DMS79 (cell line): ENCODE results near the gene TUBB1.
"Not testable (repeated sequence)": the region's sequence is repeated elsewhere in the genome, so short reads cannot be mapped to it uniquely, and the experiment has no call there.

Source experiments
- DNase-seq: peaks from one replicate; lab custom pipeline; 2025; lab: John Stamatoyannopoulos, UW

TUBB1 gene

DNA sequence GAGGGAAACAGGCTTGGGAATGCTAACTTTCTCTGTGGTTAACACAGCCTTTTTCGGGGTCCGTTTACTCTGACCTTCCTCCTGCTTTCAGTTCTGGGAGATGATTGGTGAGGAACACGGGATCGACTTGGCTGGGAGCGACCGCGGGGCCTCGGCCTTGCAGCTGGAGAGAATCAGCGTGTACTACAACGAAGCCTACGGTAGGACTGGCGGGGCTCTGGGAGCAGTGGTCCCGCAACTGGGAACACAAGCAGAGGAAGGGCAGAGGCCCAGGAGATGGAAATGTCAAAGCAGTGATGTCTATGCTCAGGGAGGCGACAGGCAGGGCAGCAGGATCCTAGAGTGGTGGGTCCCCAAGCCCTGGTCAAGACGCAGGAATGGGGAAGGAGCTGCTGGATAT is 3.5 kb downstream of the TUBB1 start:
- DNase-seq: no peak

DNA sequence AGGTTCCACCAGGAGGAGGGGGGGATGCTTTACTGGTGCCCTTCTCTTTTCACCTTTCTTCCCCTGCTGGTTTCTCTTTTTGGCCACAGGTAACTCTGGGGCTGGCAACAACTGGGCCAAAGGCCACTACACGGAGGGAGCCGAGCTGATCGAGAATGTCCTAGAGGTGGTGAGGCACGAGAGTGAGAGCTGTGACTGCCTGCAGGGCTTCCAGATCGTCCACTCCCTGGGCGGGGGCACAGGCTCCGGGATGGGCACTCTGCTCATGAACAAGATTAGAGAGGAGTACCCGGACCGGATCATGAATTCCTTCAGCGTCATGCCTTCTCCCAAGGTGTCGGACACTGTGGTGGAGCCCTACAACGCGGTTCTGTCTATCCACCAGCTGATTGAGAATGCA is 4.4 kb downstream of the TUBB1 start:
- DNase-seq: no peak

DNA sequence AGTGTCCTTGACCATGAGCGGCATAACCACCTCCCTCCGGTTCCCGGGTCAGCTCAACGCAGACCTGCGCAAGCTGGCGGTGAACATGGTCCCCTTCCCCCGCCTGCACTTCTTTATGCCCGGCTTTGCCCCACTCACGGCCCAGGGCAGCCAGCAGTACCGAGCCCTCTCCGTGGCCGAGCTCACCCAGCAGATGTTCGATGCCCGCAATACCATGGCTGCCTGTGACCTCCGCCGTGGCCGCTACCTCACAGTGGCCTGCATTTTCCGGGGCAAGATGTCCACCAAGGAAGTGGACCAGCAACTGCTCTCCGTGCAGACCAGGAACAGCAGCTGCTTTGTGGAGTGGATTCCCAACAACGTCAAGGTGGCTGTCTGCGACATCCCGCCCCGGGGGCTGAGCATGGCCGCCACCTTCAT is 4.9 kb downstream of the TUBB1 start:
- no peak for DNase-seq

DNA sequence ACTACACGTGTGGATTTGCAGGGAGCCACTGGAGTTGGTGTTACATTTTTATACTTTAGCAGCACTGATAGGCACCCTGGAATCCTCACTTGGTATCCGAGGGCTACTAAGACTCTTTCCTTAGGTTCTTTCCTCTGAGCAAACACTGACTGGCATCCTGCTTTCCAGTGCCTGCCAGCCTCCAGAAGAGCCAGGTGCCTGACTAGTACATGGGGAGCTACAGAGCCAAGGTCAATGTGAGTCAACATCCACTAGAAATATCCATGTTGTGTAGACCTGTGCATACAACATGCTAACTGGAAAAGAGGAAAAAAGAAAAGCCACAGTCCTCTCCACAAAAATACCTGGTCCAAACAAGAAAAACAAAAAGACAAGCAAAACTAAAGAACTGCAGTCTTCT is 5.9 kb downstream of the TUBB1 start:
- no peak for DNase-seq

DNA sequence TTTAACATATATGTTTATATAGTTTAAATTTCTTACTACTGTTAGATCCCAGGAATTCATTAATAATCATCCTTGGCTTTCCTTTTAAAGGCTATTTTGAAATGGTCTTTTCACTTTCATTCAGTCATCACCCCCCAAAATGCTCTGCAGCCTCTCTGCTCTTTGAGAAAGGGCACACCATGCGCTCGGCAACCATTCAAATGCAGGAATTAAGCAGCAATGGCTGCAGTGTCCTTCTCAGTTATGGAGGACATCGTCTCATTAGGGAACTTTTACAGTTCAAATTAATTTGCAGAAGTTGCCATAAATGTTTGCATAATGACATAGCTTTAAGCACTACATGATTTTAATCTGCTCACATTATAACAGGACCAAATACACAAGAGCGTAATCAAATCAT is 6.3 kb downstream of the TUBB1 start:
- no peak for DNase-seq

DNA sequence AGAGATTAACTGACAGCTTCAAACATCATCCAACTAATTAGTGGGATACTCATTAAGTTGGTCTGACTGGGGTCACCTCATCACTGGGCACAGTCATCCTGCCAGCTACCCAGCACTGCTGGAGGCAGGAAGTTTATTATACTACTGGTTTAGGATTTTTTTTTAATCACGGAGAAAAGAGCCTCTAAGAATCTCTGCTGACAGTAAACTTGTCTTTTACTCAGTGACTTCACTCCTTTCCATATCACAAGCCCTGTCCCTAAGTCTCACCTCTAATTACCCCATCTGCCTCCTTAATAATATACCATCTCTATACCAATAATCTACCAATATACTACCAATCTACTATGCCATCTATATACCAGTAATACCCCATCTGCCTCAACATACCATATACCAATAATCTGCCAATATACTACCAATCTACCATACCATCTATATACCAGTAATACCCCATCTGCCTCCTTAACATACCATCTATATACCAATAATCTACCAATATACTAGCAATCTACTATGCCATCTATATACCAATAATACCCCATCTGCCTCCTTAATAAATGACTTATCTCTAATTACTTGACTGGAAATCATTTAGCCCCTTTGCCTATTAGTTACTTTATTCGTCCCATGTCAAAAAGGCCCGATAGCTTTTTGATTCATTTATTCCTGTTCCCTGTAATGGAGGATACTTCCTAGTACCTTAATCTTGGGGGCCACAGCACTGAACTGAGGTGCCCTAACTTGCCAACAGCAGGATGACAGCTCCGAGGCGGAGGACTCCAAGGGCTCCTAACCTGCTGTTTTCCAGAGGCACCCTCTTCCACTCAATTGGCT is 7.9 kb downstream of the TUBB1 start:
- no peak for DNase-seq

DNA sequence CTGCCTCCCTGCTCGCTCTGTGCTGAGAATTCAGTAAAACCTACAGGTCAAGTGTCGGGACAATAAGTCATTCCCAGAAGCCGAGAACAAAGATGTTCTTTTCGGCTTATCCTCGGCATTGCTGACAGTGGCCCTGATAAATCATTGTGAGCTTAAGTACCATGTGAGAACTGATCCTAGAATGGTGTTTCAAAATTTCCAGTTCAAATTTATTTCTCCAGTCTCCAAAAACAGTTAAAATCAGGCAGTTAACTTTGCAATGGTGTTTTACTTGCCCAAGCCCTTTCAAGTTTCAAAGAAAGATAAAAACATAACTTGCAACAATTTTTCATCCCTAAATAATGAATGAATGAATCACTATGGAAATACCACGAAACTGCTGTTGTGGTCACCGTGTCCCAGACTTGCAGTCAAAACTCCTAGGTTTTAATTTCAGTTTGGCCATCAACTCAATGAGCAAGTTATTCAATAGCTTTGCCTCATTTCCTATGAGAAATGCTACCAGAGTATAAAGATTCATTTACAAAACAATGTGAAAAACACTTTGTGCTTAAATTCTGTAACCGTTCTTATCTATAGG is 8.6 kb downstream of the TUBB1 start:
- no peak for DNase-seq

DNA sequence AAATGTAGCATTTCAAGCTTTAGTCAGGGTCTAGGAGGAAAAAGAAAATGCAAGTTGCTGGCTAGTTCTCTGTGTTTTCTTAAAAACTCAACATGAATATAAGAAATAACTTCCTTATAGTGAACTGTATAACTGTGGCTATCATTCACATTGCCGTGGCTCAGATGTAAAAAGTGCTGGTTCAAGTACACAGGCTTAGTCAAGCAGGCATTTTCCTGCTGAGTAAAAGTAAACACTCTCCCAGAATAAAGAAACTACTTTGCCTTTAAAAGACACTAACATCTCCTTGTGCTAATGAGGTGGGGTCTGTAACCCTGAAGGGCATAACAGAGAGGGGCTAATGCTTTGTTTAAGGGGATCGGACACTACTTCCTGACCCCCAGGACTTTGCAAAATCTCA is 9.6 kb downstream of the TUBB1 start:
- no peak for DNase-seq

DNA sequence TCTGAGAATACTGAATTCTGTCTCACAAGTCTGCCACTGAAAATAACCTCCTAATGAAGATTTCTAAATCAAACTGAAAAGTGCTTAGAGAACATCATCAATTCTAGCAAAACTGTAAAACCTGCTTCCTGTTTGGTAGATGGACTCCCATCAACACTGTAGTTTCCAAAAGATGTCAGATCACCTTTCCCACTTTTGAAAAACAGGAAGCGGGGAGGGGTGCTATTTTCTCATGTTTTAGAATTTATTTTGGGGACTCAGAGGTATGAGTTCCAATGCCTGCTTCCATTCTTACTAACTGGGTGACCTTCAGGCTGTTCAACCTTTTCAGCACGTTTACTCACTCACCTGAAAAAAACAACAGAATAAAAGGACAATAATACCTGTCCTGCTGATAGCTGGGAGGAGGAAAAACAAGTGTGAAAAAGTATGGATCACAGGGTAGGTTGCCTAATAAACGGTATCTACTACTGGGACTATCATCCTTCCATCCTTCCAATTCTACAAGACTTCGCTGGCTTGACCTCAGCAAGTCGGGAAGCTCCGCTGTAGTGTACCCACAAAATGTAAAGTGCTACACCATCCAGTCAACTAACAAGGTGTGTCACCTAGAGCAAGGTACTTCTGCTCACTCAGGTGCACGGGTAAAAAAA is 11.8 kb downstream of the TUBB1 start:
- DNase-seq: no peak

DNA sequence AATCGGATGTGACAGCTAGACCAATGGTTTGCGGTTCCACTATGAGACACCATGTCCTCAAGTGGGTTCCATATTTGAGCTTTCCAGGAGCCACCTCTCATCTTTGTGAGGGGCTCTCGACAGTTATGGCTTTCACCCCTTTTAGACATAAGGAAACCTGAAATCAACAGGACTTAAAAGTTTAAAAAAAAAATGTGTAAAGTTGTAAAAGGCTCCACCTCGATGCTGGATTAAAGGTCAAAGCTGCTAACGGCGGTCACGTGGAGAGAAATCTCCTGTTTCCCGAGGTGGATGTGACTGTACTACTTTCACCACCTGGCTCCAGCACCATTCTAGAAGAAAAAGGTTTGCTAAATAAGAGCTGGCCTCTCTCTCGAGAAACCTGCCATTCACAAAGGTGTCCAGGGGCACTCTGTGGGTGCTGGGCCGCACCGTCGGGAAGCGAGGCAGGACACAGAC is 12.4 kb downstream of the TUBB1 start:
- no peak for DNase-seq

DNA sequence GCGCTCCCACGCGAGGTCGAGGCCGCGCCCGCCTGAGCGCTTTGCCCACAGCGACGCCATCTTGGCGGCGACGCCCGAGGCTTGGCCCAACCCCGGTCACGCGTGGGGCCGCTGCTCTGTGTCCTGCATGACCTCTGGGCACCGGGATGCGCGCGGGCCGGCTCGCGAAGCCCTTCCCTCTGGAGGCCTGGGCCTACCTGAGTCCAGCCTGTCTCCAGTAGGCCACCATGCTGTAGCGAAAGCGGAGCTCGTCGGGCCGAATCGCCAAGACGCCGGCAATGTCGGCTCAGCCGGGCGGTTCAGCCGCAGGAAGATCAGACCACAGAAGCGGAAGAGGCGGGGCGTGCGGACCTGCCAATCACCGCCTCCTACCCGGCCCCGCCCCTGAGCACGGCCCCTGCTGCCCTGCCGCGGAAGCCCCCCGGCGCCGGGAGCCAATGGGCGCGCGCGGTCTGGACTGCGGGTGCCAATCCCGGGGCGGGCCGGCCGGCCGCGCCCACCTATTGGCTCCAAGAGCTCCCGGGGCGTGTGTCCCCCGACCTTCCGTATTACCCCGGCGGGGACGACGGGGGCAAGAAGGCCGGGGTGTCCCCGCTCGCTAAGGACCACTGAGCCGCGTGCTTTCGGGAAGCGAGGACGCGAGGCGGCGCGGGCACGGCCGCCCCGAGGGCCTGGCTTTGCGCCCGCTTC is 12.9 kb downstream of the TUBB1 start, which contains the start of gene ATP5F1E:
Gene ATP5F1E, minus strand, starts transcription at position 313 of the 690 bp plus-strand sequence. Its CDS starts 84 bp downstream, at position 229.
- peak; percentile 62 for DNase-seq

DNA sequence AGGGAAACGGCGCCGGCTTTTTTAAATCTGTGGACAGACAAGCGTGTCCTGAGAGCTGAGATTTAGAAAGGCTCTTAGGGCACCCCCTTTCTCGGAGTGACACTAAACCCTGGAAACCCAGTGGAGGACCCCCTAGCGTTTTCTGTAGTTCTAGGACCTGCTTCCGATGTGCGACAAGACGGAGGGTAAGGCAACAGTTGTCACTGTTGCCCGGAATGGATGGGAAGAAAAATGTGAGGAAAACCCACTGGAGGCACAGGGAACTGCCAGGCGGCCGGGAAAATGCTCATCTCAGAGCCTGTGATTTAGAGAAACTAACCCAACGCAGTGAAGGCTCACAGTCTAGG is 13.5 kb downstream of the TUBB1 start:
- DNase-seq: no peak

DNA sequence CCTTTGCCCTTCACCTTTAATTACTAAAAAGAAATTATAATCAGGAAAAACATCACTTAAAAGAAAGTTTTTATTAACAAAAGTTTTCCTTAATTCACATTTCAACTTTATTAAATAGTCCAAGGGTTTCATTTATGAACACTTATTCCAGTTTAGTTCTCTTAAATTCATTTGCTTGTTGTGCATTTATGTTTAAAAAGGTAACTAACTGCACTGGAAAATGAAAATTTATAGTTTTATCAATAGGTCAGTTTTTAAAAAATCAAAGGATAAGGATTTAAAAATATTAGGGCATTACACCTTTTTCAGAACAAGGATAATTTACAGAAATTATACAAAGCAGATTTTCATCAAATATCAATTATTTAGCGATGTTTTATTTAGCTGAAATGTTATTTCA is 13.9 kb downstream of the TUBB1 start:
- no peak for DNase-seq

DNA sequence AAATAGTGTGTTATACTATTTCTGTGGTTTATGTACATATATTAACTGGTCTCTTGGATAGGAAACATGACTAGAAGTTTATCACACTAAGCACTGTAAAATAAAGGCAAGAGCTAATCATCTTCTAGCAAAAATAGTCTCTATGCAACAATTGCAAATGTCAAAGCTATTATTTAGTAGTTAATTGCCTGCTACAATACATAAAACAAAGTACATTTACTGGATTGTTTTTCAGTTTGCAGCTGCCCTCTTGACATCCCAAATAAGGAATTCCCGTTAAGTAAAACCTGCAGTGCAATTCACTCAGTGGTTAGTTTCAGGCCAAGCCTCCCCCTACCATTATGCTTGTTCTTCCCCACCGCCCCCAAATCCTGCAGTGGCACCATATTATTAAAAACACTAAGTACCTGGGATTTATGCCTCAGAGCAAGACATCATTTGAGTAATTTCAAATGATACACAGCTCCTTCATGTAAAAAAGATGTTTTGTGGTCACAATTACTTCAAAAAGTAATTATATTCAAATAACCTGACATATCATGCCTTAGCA is 14.5 kb downstream of the TUBB1 start:
- DNase-seq: no peak

DNA sequence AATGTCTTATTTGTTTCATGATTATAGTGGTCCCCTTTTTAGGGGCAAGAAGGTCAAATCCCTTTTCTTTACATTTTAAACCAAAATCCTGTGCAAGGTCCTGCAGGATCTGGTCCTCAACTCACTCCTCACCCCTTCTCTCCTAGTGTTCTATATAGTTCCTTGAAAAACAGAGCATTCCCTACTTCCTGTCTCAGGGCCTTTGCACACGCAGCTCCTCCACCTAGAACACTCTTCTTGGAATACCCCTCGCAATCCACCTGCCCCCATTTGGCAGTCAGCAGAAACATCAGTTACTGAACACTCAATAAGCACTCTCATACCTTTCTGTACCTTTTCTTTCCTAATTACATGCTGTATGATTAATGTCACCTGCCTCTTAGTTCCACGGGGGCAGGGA is 16.2 kb downstream of the TUBB1 start:
- no peak for DNase-seq

DNA sequence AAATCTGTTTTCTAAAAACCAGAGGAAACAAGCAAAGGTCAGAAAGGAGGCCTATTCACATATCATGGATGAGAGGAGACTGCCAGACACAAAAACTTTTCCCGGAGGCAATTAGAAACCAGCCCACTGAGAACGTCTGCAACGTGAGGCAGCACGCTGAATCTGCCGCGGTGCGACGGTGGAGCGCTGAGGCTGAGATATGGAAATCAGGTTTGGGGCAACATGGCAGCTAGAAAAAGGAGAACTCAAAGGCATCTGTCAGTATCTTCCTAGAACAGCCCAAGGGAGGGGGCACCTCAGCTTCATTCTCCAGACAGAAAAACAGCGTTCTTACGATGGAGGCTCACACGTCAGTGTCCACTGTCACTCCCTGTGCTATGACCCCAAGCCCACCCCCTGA is 18.2 kb downstream of the TUBB1 start:
- DNase-seq: no peak

DNA sequence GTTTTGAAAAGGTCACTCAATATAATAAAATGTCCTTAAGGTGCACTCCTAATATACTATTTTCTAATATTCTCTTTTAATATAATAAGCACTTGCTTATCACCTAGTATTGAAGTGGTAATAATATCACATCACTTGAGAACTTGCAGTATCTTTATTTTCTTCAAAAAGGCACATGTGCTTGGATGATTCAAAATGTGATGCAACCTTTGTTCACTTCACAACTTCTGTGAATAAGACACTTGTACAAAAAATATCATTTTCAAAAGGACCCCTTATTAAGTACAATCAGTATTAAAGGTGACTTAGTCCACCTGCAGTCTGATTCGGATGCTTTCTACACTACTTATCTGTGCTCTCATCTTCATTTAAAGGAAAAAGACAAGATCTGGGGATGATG is 20.0 kb downstream of the TUBB1 start:
- DNase-seq: no peak

DNA sequence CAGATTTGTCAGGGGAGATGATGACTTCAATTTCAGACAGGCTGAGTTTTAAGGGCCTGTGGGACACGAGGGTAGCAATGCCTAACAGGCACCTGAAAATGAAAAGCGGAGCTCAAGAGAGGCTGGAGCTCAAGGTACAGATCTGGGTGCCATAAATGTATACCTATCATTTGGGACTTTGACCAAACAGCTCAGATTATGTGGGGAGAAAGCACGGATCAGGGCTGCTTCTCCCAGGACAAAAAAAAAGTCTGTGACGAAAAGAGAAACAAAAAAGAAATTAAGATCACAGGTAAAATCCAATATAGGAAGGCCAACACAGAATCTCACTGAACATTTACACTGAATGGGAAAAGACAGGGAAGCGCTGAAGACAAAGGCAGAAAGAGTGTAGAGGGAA is 21.4 kb downstream of the TUBB1 start:
- DNase-seq: no peak

DNA sequence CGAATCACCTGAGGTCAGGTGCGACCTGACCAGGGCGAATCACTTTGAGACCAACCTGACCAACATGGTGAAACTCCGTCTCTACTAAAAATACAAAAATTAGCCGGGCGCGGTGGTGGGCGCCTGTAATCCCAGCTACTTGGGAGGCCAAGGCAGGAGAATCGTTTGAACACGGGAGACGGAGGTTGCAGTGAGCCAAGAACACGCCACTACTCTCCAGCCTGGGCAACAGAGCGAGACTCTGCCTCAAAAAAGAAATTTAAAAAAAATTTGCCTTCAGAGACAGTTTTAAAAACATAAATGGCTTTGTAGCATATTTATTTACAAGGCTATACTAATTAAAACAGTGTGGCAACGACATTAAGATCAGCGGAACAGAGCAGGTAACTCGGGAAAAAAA is 22.3 kb downstream of the TUBB1 start:
- DNase-seq: not testable (repeated sequence)

DNA sequence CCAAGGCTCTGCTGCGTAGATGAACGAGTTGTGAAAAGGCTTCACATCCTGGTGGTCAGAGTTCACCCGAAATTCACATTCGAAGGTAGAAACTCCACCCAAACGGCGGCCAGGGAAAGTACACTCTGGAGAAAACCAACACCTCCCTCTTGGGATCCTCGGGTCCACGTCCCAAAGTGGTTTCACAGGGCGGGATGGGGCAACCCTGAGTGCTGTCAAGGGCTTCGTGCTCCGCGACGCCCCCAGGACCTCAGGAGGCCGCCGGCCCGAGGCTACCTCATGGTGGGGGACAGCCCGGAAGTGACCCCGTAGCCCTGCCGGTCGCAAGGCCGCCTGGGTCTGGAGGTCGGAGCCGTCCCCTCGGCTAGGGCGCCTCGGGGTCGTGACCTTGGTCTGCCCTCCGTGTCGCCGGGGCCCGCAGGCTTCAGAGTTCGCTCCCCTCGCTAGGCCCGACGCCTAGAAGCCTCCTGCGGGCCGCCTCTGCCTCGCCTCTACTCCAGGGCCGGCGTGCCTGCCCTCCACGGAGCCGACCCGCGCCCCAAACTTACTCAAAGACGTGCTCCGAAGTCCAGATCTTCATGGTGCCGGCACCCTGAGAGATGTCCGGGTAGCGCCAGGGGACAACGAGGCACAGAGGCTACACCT is 23.0 kb downstream of the TUBB1 start, which contains the start of gene PRELID3B:
Gene PRELID3B, minus strand, starts transcription at position 636 of the 645 bp plus-strand sequence. Its CDS starts 56 bp downstream, at position 580.
- DNase-seq: no peak

DNA sequence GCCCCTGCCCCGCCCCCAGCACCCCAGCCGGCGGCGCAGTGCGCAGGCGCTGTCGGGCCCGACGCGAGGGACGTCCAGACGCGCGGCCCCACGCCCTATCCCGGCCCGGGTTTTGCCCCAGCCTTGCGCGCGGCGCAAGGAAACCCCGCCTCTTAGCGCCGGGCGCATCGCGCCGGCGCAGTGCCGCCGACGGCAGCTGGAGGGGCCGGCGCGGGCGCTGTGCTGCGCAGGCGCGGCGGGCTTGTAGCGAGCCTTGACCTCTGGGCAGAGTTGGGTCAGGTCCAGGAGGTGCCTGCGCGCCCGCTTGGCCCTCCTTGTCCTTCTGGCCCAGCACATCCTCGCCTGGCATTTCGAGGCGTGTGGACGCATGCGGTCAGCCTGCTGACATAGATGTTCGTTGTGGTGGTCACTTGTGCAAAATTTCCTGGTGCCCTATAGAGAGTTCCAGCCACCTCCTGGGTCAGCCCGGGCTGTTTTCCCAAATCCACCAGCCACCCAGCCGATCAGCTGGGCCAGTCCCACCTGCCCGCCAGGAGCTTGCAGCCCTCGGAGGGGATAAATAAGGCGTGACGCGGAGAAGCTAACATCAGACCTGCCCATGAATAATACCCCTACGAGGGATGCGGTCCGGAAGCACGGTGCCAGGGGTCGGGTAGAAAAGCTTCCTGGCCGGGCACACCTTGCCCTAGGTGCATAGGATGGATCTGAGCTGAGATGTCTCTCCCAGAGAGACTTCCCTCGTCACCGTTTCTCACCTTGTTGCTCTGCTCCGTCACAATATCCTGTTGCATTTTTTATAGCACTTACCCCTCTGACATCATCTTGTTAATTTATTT is 23.8 kb downstream of the TUBB1 start:
- peak; percentile 44 for DNase-seq
